ENCODE measurements around the gene CYRIA. TPM values are rescaled to one million over a fixed set of nuclear protein-coding genes. Genes with fewer than 3 reads are reported as not detected.

The CYRIA gene
- total RNA-seq, 2 donors from 2014 or later = 4.4 to 5.3 TPM

DNA sequence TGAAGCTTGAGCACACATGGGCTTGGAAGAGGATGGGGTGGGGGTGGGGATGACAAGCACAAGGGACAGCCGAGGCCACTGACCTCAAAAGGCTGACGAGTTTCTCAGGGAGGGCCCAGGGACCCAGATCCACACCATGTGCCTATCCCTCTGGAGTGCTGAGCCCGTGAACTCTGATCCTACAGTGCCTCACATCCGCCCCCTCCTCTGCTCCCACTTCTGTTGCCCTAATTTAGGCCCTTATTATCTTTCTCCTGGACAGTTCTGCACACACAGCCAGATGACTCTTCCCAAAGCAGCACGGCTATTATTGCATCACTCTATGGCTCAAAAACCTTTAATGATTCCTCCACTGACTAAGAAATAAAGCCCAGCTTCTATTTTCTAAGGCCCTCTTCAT lies 24.8 kb downstream of the CYRIA start:
- ATAC-seq = no peak
- Histone ChIP-seq H3K36me3 (replicated peaks in 1 of 2; ENCODE audit: insufficient read depth in 1 of 2, low read depth in 2 of 2) (no peaks in the 10 kb centered on the region), H3K4me3 (no peak overlapping the region), H3K4me1 (peaks cover 21% of the 10 kb centered on the region), H3K27me3 (no peaks in the 10 kb centered on the region), H3K27ac (no peak overlapping the region), H3K9me3 (no peaks in the 10 kb centered on the region)
- DNase-seq = no peak
- no peak for TF ChIP-seq POLR2A (IDR thresholded peaks at IDR 0.05)
- TF ChIP-seq, protein P1, sequence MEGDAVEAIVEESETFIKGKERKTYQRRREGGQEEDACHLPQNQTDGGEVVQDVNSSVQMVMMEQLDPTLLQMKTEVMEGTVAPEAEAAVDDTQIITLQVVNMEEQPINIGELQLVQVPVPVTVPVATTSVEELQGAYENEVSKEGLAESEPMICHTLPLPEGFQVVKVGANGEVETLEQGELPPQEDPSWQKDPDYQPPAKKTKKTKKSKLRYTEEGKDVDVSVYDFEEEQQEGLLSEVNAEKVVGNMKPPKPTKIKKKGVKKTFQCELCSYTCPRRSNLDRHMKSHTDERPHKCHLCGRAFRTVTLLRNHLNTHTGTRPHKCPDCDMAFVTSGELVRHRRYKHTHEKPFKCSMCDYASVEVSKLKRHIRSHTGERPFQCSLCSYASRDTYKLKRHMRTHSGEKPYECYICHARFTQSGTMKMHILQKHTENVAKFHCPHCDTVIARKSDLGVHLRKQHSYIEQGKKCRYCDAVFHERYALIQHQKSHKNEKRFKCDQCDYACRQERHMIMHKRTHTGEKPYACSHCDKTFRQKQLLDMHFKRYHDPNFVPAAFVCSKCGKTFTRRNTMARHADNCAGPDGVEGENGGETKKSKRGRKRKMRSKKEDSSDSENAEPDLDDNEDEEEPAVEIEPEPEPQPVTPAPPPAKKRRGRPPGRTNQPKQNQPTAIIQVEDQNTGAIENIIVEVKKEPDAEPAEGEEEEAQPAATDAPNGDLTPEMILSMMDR (IDR thresholded peaks at IDR 0.05) = no peak
- intact Hi-C loops (cut with DNase I) = no loop called here
- 82 to 89% methylated on average over 5 of the region's 5 CpGs for WGBS, 2 donors

DNA sequence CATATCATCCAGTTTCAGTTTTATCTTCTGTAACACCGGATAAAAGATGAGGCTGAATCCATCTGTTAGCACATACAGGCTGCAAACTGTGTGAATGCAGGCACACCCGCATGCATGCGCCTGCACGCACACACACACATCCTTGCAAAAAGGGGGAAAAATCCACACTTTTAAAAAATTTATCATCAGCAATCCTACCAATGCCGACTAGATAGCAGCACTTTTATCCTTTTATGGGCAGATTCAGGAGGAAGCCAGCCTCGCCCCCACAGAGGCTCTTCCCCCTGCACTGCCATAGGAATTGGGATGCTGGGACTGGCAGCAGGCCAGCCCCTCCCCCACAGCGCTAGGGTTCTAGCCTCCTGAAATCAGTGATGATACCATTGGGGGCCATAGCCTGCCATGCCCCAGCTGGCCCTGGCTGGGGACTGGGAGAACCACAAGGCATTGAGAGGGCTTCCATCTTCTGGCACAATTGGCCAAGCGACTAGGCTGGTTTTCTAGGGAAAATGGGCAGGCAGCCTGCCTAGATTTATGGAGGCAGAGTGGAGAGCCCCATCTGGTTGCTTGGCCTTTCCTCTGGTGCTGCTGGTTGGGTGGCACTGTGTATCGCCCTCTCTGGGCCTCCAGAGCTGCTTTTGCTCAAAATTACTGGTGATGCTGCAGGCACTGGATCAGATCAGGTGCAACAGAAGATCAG lies 25.5 kb downstream of the CYRIA start:
- Histone ChIP-seq H3K4me3 (no peak overlapping the region), H3K36me3 (replicated peaks in 1 of 2; ENCODE audit: insufficient read depth in 1 of 2, low read depth in 2 of 2) (no peaks in the 10 kb centered on the region), H3K9me3 (no peaks in the 10 kb centered on the region), H3K4me1 (peaks cover 21% of the 10 kb centered on the region), H3K27ac (peak overlapping the region in 1 of 4 donors; percentile 24), H3K27me3 (no peaks in the 10 kb centered on the region)
- ATAC-seq = no peak
- TF ChIP-seq, protein P1 (IDR thresholded peaks at IDR 0.05) = no peak
- no peak for TF ChIP-seq POLR2A (IDR thresholded peaks at IDR 0.05)
- no peak for DNase-seq
- intact Hi-C loops (cut with DNase I) = no loop called here
- whole genome bisulfite sequencing, 2 donors = 75 to 77% methylated on average over 9 of the region's 9 CpGs

DNA sequence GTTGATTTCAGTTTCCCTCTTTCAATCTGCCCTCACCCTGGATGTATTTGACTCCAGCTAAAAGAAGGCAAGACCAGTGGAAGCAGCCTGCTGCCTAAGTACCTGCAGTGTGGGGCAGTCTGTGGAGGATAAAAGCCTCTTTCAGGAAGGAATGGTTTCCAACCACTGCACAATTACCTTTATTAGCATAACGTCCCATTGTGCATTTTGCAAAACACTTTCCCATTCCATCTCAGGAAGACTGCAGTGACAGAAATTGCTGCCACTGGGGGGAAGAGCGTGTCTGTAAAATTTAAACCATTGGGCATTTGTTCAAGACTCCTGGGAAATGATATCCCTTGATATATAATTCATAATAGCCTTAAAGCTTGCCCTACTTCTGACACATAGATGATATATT lies 26.2 kb downstream of the CYRIA start:
- H3K27me3 ChIP-seq = no peaks in the 10 kb centered on the region
- DNase-seq (no peak), ATAC-seq (no peak)
- TF ChIP-seq POLR2A (IDR thresholded peaks at IDR 0.05) = no peak
- TF ChIP-seq, protein P1 (IDR thresholded peaks at IDR 0.05) = peak in 3 of 7 experiments; percentile 10 to 23 (median 23)
- H3K9me3 ChIP-seq = no peaks in the 10 kb centered on the region
- H3K27ac ChIP-seq = no peak overlapping the region
- WGBS, 2 donors = 39 to 50% methylated on average over 2 of the region's 2 CpGs
- H3K36me3 ChIP-seq (replicated peaks in 1 of 2; ENCODE audit: insufficient read depth in 1 of 2, low read depth in 2 of 2) = no peaks in the 10 kb centered on the region
- H3K4me1 ChIP-seq = peaks cover 14% of the 10 kb centered on the region
- H3K4me3 ChIP-seq = no peak overlapping the region
- intact Hi-C loops (cut with DNase I) = no loop called here

DNA sequence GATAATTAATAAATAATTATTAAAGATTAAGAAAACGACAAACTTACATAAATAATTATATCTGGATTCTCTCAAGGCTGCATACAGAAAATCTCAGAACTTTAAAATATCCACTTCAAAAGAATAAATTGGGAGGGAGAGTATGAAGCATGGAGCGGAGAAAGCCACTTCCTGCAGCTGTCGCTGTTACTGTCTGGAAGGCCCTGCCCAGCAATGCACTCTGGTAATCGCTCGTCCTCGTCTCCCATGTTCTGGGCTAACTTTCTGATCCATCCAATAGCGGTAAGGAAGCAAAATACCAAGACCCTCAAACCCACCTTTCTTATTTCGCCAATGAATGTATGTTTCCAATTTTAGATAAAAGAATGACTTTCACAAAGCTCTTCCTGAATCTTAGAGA lies 26.7 kb downstream of the CYRIA start:
- 63 to 71% methylated on average over 8 of the region's 8 CpGs for whole genome bisulfite sequencing, 2 donors
- Histone ChIP-seq H3K4me1 (peaks cover 9% of the 10 kb centered on the region), H3K9me3 (no peaks in the 10 kb centered on the region), H3K36me3 (replicated peaks in 1 of 2; ENCODE audit: insufficient read depth in 1 of 2, low read depth in 2 of 2) (no peaks in the 10 kb centered on the region), H3K27me3 (no peaks in the 10 kb centered on the region), H3K27ac (no peak overlapping the region), H3K4me3 (no peak overlapping the region)
- DNase-seq (no peak), ATAC-seq (no peak)
- TF ChIP-seq POLR2A (IDR thresholded peaks at IDR 0.05) = no peak
- TF ChIP-seq, protein P1 (IDR thresholded peaks at IDR 0.05) = no peak
- intact Hi-C loops (cut with DNase I) = no loop called here

DNA sequence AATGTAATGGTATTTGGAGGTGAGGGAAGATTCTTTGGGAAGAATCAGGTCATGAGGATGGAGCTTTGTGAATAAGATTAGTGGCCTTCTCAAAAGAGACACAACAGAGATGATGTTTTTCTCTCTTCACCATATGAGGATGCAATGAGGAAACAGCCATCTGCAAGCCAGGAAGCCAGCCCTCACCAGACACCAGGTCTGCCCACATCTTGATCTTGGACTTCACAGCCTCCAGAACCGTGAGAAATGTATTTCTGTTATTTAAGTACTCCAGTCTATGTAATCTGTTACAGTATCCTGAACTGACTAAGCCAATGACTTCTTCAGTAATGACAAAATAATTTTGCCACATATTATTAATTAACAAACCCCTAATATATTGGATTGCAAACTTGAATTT lies 28.3 kb downstream of the CYRIA start:
- Histone ChIP-seq H3K4me3 (no peak overlapping the region), H3K27me3 (no peaks in the 10 kb centered on the region), H3K27ac (no peak overlapping the region), H3K4me1 (peaks cover 9% of the 10 kb centered on the region), H3K36me3 (replicated peaks in 1 of 2; ENCODE audit: insufficient read depth in 1 of 2, low read depth in 2 of 2) (no peaks in the 10 kb centered on the region), H3K9me3 (no peaks in the 10 kb centered on the region)
- whole genome bisulfite sequencing, 2 donors = 72 to 74% methylated on average over 1 of the region's 1 CpG
- no peak for TF ChIP-seq POLR2A (IDR thresholded peaks at IDR 0.05)
- TF ChIP-seq, protein P1 (IDR thresholded peaks at IDR 0.05) = no peak
- intact Hi-C loops (cut with DNase I) = no loop called here
- DNase-seq = no peak
- ATAC-seq = no peak

All from body of pancreas (tissue), 4 donors.